Caki2 (cell line): ENCODE measurements around the gene MND1. TPM values are rescaled to one million over a fixed set of nuclear protein-coding genes. Genes with fewer than 3 reads are reported as not detected.
A peak's percentile ranks its signal among the peaks of the same experiment; 100 is the strongest.

Source experiments
- DNase-seq: peaks from one replicate; pipeline ENCODE4 v3.0.0-alpha.2; 2015; ENCODE audit warnings: low read depth
- in situ Hi-C: cut with HindIII; loops from 2 replicates; pipeline ENCODE4 v1.10.0; 2016; ENCODE audit warnings: low sequenced_read_pairs, low pct_unique_long_range_greater_than_20kb, mixed read lengths
- total RNA-seq: library from RNA; depleted of rRNA; stranded (reverse); fragments of >200 nt; shearing (Covaris generic); gene quantifications from 2 replicates; pipeline ENCODE4 v1.2.3, GENCODE V29; 2014; ENCODE audit warnings: low replicate concordance

MND1 gene
- total RNA-seq, 1 experiment from 2014 or later: 11.2 TPM

- in situ Hi-C loops: no loop called here
- no peak for DNase-seq
Measured at GRCh38 chr4:153342751-153343552, 1.5 kb upstream of the MND1 start.

GRCh38 chr4:153345012-153345981 is 809 bp downstream of the MND1 start:
- peak; percentile 54 for DNase-seq
- in situ Hi-C loops: no loop called here

- DNase-seq: no peak
- in situ Hi-C loops: no loop called here
Measured at GRCh38 chr4:153346031-153346430, 1.5 kb downstream of the MND1 start.

- in situ Hi-C loops: no loop called here
- DNase-seq: no peak
Measured at GRCh38 chr4:153346563-153346962, 2.1 kb downstream of the MND1 start.

GRCh38 chr4:153347117-153347516 is 2.6 kb downstream of the MND1 start:
- in situ Hi-C loops: no loop called here

GRCh38 chr4:153348006-153348405 is 3.5 kb downstream of the MND1 start:
- no peak for DNase-seq
- in situ Hi-C loops: no loop called here

More at GRCh38 chr4:153347117-153347516, 2.6 kb downstream of the MND1 start:
- no peak for DNase-seq

- in situ Hi-C loops: no loop called here
Measured at GRCh38 chr4:153349206-153349805, 4.8 kb downstream of the MND1 start.

GRCh38 chr4:153362184-153362583 is 17.7 kb downstream of the MND1 start:
- DNase-seq: peak; percentile 22
- in situ Hi-C loops: no loop called here

More at GRCh38 chr4:153349206-153349805, 4.8 kb downstream of the MND1 start:
- no peak for DNase-seq

GRCh38 chr4:153364061-153364460 is 19.6 kb downstream of the MND1 start:
- in situ Hi-C loops: no loop called here
- DNase-seq: no peak

GRCh38 chr4:153365003-153365402 is 20.5 kb downstream of the MND1 start:
- in situ Hi-C loops: no loop called here
- DNase-seq: no peak

- in situ Hi-C loops: no loop called here
Measured at GRCh38 chr4:153366486-153366885, 22.0 kb downstream of the MND1 start.

GRCh38 chr4:153367092-153367491 is 22.6 kb downstream of the MND1 start:
- in situ Hi-C loops: no loop called here
- no peak for DNase-seq

More at GRCh38 chr4:153366486-153366885, 22.0 kb downstream of the MND1 start:
- DNase-seq: no peak

GRCh38 chr4:153369021-153369420 is 24.5 kb downstream of the MND1 start:
- in situ Hi-C loops: no loop called here
- DNase-seq: no peak

GRCh38 chr4:153371701-153372234 is 27.3 kb downstream of the MND1 start:
- DNase-seq: no peak
- in situ Hi-C loops: no loop called here

- in situ Hi-C loops: no loop called here
- DNase-seq: no peak
Measured at GRCh38 chr4:153372967-153373562, 28.6 kb downstream of the MND1 start.

- in situ Hi-C loops: no loop called here
- no peak for DNase-seq
Measured at GRCh38 chr4:153374442-153374841, 30.0 kb downstream of the MND1 start.

- in situ Hi-C loops: no loop called here
- no peak for DNase-seq
Measured at GRCh38 chr4:153375303-153375702, 30.8 kb downstream of the MND1 start.

GRCh38 chr4:153383131-153383530 is 38.6 kb downstream of the MND1 start:
- no peak for DNase-seq
- in situ Hi-C loops: no loop called here
